ENCODE data around the gene RNH1. TPM values are rescaled to one million over a fixed set of nuclear protein-coding genes. Genes with fewer than 3 reads are reported as not detected.
A peak's percentile ranks its signal among the peaks of the same experiment; 100 is the strongest.
"Not testable (repeated sequence)": the region's sequence is repeated elsewhere in the genome, so short reads cannot be mapped to it uniquely, and the experiment has no call there.

The RNH1 gene
- total RNA-seq, 2 donors from 2014 or later: 42.7 to 43.2 TPM

- H3K36me3 Mint-ChIP-seq (ENCODE audit: low read depth): peaks cover 16% of the 10 kb centered on the region
- H3K4me1 Mint-ChIP-seq: no peaks in the 10 kb centered on the region
- Histone ChIP-seq H3K36me3 (ENCODE audit: control insufficient read depth, insufficient read depth, low read length) (no peaks in the 10 kb centered on the region), H3K27me3 (ENCODE audit: control insufficient read depth, insufficient read depth, low read length, poor library complexity, severe bottlenecking) (no peaks in the 10 kb centered on the region), H3K9me3 (ENCODE audit: control insufficient read depth, low read length) (peaks cover 15% of the 10 kb centered on the region), H3K4me1 (ENCODE audit: control insufficient read depth, insufficient read depth, low read length) (no peaks in the 10 kb centered on the region), H3K4me3 (ENCODE audit: low read length) (no peak overlapping the region), H3K27ac (ENCODE audit: low read depth, low read length) (no peak overlapping the region), H3K9ac (ENCODE audit: extremely low read depth, low read length, poor library complexity, severe bottlenecking) (no peak overlapping the region)
- WGBS, 2 experiments (ENCODE audit: insufficient coverage in 1 of 2, insufficient read length in 1 of 2): 92 to 96% methylated on average over 35 to 39 of the region's 39 CpGs
- H3K27me3 Mint-ChIP-seq (ENCODE audit: insufficient read depth): peaks cover 4% of the 10 kb centered on the region
- H3K4me3 Mint-ChIP-seq: no peak overlapping the region
- peaks cover 40% of the 10 kb centered on the region for H3K9me3 Mint-ChIP-seq
- DNase-seq: no peak
- no peak overlapping the region for H3K27ac Mint-ChIP-seq
- TF ChIP-seq, protein P1, sequence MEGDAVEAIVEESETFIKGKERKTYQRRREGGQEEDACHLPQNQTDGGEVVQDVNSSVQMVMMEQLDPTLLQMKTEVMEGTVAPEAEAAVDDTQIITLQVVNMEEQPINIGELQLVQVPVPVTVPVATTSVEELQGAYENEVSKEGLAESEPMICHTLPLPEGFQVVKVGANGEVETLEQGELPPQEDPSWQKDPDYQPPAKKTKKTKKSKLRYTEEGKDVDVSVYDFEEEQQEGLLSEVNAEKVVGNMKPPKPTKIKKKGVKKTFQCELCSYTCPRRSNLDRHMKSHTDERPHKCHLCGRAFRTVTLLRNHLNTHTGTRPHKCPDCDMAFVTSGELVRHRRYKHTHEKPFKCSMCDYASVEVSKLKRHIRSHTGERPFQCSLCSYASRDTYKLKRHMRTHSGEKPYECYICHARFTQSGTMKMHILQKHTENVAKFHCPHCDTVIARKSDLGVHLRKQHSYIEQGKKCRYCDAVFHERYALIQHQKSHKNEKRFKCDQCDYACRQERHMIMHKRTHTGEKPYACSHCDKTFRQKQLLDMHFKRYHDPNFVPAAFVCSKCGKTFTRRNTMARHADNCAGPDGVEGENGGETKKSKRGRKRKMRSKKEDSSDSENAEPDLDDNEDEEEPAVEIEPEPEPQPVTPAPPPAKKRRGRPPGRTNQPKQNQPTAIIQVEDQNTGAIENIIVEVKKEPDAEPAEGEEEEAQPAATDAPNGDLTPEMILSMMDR (conservative IDR thresholded peaks at IDR 0.05): peak; percentile 52
These were observed 13.6 kb upstream of the RNH1 start for GRCh38 chr11:520428-521176.

DNA sequence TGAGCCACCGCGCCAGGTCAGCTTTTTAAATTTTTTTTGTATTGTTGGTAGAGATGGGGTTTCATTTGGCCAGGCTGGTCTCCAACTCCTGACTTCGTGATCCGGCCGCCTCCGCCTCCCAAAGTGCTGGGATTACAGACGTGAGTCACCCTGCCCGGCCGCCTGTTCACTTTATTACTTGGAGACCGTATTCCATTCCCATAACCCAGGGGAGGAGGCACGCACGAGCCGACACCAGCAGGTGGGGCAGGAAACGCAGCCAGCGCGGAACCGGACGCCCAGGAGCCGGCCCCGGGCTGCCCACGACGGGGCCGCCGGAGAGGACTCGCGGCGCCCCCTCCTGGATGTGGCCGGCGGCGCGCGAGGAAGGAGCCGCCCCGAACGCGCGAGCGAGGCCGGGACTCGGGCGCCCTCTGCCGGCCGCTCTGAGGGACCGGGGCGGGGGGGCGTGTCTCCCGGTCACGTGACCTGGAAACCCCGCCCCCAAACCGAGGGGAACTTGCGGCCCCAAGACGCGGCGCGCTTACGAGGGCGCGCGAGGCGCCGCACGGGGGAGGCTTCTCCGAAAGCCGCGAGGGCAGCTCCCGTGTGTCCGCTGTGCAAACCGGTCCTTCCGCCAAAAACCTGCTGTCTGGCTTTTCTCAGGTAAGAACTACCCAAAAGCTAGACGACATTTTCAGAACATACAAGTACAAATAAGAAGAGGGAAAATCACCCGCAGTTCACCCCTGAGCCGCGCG is 11.6 kb upstream of the RNH1 start:
- Mint-ChIP-seq H3K9me3 (peaks cover 37% of the 10 kb centered on the region), H3K27me3 (ENCODE audit: insufficient read depth) (peaks cover 4% of the 10 kb centered on the region), H3K36me3 (ENCODE audit: low read depth) (peaks cover 28% of the 10 kb centered on the region), H3K4me1 (no peaks in the 10 kb centered on the region), H3K4me3 (no peak overlapping the region), H3K27ac (no peak overlapping the region)
- WGBS, 2 experiments (ENCODE audit: insufficient coverage in 1 of 2, insufficient read length in 1 of 2): 35 to 58% methylated on average over 38 to 74 of the region's 74 CpGs
- Histone ChIP-seq H3K27me3 (ENCODE audit: control insufficient read depth, insufficient read depth, low read length, poor library complexity, severe bottlenecking) (no peaks in the 10 kb centered on the region), H3K9me3 (ENCODE audit: control insufficient read depth, low read length) (peaks cover 15% of the 10 kb centered on the region), H3K9ac (ENCODE audit: extremely low read depth, low read length, poor library complexity, severe bottlenecking) (no peak overlapping the region), H3K36me3 (ENCODE audit: control insufficient read depth, insufficient read depth, low read length) (peaks cover 10% of the 10 kb centered on the region), H3K4me3 (ENCODE audit: low read length) (peak overlapping the region; percentile 56), H3K4me1 (ENCODE audit: control insufficient read depth, insufficient read depth, low read length) (no peaks in the 10 kb centered on the region), H3K27ac (ENCODE audit: low read depth, low read length) (no peak overlapping the region)
- DNase-seq: peak; percentile 92
- TF ChIP-seq, protein P1 (conservative IDR thresholded peaks at IDR 0.05): peak; percentile 100

- not testable (repeated sequence) for H3K27ac Mint-ChIP-seq; H3K4me3 ChIP-seq (ENCODE audit: low read length); H3K27me3 ChIP-seq (ENCODE audit: control insufficient read depth, insufficient read depth, low read length, poor library complexity, severe bottlenecking); H3K4me3 Mint-ChIP-seq; H3K4me1 ChIP-seq (ENCODE audit: control insufficient read depth, insufficient read depth, low read length); DNase-seq; H3K4me1 Mint-ChIP-seq; H3K9ac ChIP-seq (ENCODE audit: extremely low read depth, low read length, poor library complexity, severe bottlenecking); H3K27ac ChIP-seq (ENCODE audit: low read depth, low read length); H3K27me3 Mint-ChIP-seq (ENCODE audit: insufficient read depth); H3K36me3 ChIP-seq (ENCODE audit: control insufficient read depth, insufficient read depth, low read length)
- peaks cover 15% of the 10 kb centered on the region for H3K9me3 ChIP-seq (ENCODE audit: control insufficient read depth, low read length)
- H3K36me3 Mint-ChIP-seq (ENCODE audit: low read depth): peaks cover 39% of the 10 kb centered on the region
- peaks cover 37% of the 10 kb centered on the region for H3K9me3 Mint-ChIP-seq
- 95 to 97% methylated on average over 20 to 43 of the region's 43 CpGs for WGBS, 2 experiments (ENCODE audit: insufficient coverage in 1 of 2, insufficient read length in 1 of 2)
These were observed 10.1 kb upstream of the RNH1 start for GRCh38 chr11:516918-517685.

Data from endodermal cell (in vitro differentiated cells).